ENCODE results near the gene DTX1.

- no peak for TF ChIP-seq POLR2A (IDR thresholded peaks at IDR 0.05)
- no peak for TF ChIP-seq CTCF (IDR thresholded peaks at IDR 0.05)
These were observed 58.1 kb downstream of the DTX1 start for GRCh38 chr12:113114447-113115178.

All from tibial nerve (tissue), 3 donors.